HepG2 (cell line): Measurements from ENCODE around the gene AKAP12. TPM values are rescaled to one million over a fixed set of nuclear protein-coding genes. Genes with fewer than 3 reads are reported as not detected.
A peak's percentile ranks its signal among the peaks of the same experiment; 100 is the strongest.

Experiments used
- ATAC-seq: fragments of 200-7000 bp; cut with Tn5 transposase; 3 replicates; pipeline ENCODE4 v1.9.1; 2020; ENCODE audit warnings: mild to moderate bottlenecking, moderate library complexity
- BruUV-seq: library from RNA; stranded (reverse); fragments of 400-500 nt; replicated peaks from 2 replicates; lab custom pipeline; 2021; lab: Mats Ljungman, UMichigan
- CTCF ChIA-PET: fragments of 300-600 bp; formaldehyde crosslinking; extraction: SDS; loops from one replicate; lab custom pipeline; 2021; ENCODE audit warnings: low total read pairs, inconsistent platforms, low intra/inter-chr PET ratio; lab: Yijun Ruan, JAX
- POLR2A ChIA-PET: fragments of 350-600 bp; sonication (Branson Sonifier 250); formaldehyde crosslinking; loops from one replicate; lab custom pipeline; 2020; ENCODE audit warnings: antibody characterized with exemption, inconsistent platforms; lab: Yijun Ruan, JAX
- DNase-seq: peaks from one replicate; pipeline ENCODE4 v3.0.0-alpha.2; 2015; ENCODE audit warnings: low spot score
- FAIRE-seq: peaks from 3 replicates; lab custom pipeline; 2011; peaks lifted over from hg19 to GRCh38; lab: Jason Lieb, UNC
- H2AFZ ChIP-seq: one replicate; pipeline ENCODE4 v1.6.1; 2011; ENCODE audit warnings: low read length, inconsistent platforms
- H3K27ac ChIP-seq: fragments of 300-600 bp; 3 replicates; pipeline ENCODE4 v1.8.0; 2011; ENCODE audit warnings: mixed run types, mild to moderate bottlenecking, mixed read lengths, low read length, inconsistent platforms; ENCODE audit not compliant: insufficient read depth; ENCODE audit errors: extremely low read length
- H3K27me3 ChIP-seq, 2 experiments: fragments of 200-600 bp in 1 of 2; 2 replicates in 1 of 2; 3 replicates in 1 of 2; pipeline versions ENCODE4 v1.6.0 to v1.8.0; 2011; ENCODE audit warnings: low read length in 2 of 2, mild to moderate bottlenecking in 2 of 2, moderate library complexity in 2 of 2, inconsistent platforms in 1 of 2; ENCODE audit not compliant: insufficient read depth in 2 of 2, control insufficient read depth in 1 of 2
- H3K36me3 ChIP-seq, 2 experiments: fragments of 200-600 bp in 1 of 2; replicated peaks in 1 of 2; 2 replicates in 1 of 2; 3 replicates in 1 of 2; pipeline versions ENCODE4 v1.5.1 to v1.8.0; 2011; ENCODE audit warnings: low read length in 2 of 2, inconsistent platforms in 1 of 2; ENCODE audit not compliant: insufficient read depth in 2 of 2, control insufficient read depth in 1 of 2
- H3K4me1 ChIP-seq: 2 replicates; pipeline ENCODE4 v1.5.1; 2012; ENCODE audit warnings: low read length, inconsistent platforms; ENCODE audit not compliant: insufficient read depth
- H3K4me2 ChIP-seq: 2 replicates; pipeline ENCODE4 v1.6.0; 2011; ENCODE audit warnings: low read depth, low read length, inconsistent platforms
- H3K4me3 ChIP-seq, 3 experiments: fragments of 200-600 bp in 1 of 3; sonication (generic), shearing (Covaris generic) in 1 of 3; replicated peaks in 1 of 3; 2 replicates each; pipeline ENCODE4 v1.5.1; 2011 to 2016; ENCODE audit warnings: low read length in 3 of 3, inconsistent platforms in 2 of 3, low read depth in 2 of 3, mild to moderate bottlenecking in 2 of 3, control low read depth in 1 of 3, mixed read lengths in 1 of 3; ENCODE audit not compliant: insufficient read depth in 1 of 3
- H3K79me2 ChIP-seq: one replicate; pipeline ENCODE4 v1.6.1; 2011; ENCODE audit warnings: low read length, inconsistent platforms; ENCODE audit not compliant: insufficient read depth
- H3K9ac ChIP-seq: 2 replicates; pipeline ENCODE4 v1.6.0; 2011; ENCODE audit warnings: mild to moderate bottlenecking, low read depth, low read length, inconsistent platforms; ENCODE audit not compliant: insufficient read depth
- H3K9me3 ChIP-seq: 2 replicates; pipeline ENCODE4 v1.5.1; 2012; ENCODE audit warnings: mild to moderate bottlenecking, low read length
- H4K20me1 ChIP-seq: 2 replicates; pipeline ENCODE4 v1.6.0; 2011; ENCODE audit warnings: inconsistent platforms, mild to moderate bottlenecking, low read length, moderate library complexity; ENCODE audit not compliant: insufficient read depth
- DZIP1 ChIP-seq: sonication (generic); formaldehyde crosslinking; IDR thresholded peaks from 2 replicates; pipeline ENCODE4 v1.5.0; 2020; ENCODE audit warnings: mild to moderate bottlenecking, missing genetic modification reagents
- ETV6 ChIP-seq: sonication (generic); formaldehyde crosslinking; conservative IDR thresholded peaks from 2 replicates; pipeline ENCODE4 v1.4.0; 2020; ENCODE audit warnings: missing genetic modification reagents
- HOMEZ ChIP-seq: IDR thresholded peaks from 2 replicates; pipeline ENCODE4 v1.6.1; 2016; ENCODE audit warnings: low read depth
- MAFF ChIP-seq: IDR thresholded peaks from 2 replicates; pipeline ENCODE4 v1.6.1; 2011; ENCODE audit warnings: low read depth, low read length, improper control_type of control experiment
- ZNF562 ChIP-seq: sonication (generic); formaldehyde crosslinking; IDR thresholded peaks from 2 replicates; pipeline ENCODE4 v1.8.0; 2022; ENCODE audit warnings: missing genetic modification reagents, borderline replicate concordance
- ZNF652 ChIP-seq: IDR thresholded peaks from 2 replicates; pipeline ENCODE4 v1.6.1; 2016; ENCODE audit warnings: low read depth, borderline replicate concordance
- WGBS: methylation state at CpG from one replicate; pipeline ENCODE4 v1.1.6; 2017; ENCODE audit warnings: low lambda C conversion rate; 5-methylcytosine and 5-hydroxymethylcytosine counted together
- in situ Hi-C: cut with HindIII; loops from 2 replicates; pipeline ENCODE4 v1.10.0; 2017; ENCODE audit warnings: low pct_unique_long_range_greater_than_20kb; ENCODE audit not compliant: extremely low pct_ligation_motif_present
- intact Hi-C: fragments of 100-400 bp; cut with micrococcal nuclease; formaldehyde crosslinking; loops from one replicate; pipeline ENCODE4 v1.10.0; 2022; ENCODE audit not compliant: unreplicated experiment
- polyA plus RNA-seq, 8 experiments: library from polyadenylated mRNA; depleted of rRNA in 3 of 8; stranded (reverse) in 7 of 8; unstranded in 1 of 8; fragments of >200 nt; fragmentation: Illumina TruSeq in 4 of 8; extraction: Trizol in 4 of 8; gene quantifications; 2 replicates each; pipeline versions ENCODE4 v1.2.1 to v1.2.3, GENCODE V29; 2011 to 2016; ENCODE audit warnings: low read depth in 4 of 8, missing spikeins in 1 of 8, mixed read lengths in 1 of 8; ENCODE audit not compliant: insufficient read depth in 1 of 8
- total RNA-seq, 5 experiments: library from RNA; depleted of rRNA; stranded (reverse); fragments of >200 nt; fragmentation: Illumina TruSeq; extraction: Trizol; gene quantifications; 2 replicates each; pipeline ENCODE4 v1.2.3, GENCODE V29; 2016; ENCODE audit warnings: low read depth in 1 of 5

Gene AKAP12
- total and polyA plus RNA-seq, 2 of the 13 experiments (the other 11 are each of a cell fraction or from before 2014, with no cell fraction given) = 10.6 to 19.0 TPM

GRCh38 chr6:151236668-151237401 is 2.9 kb upstream of the AKAP12 start:
- POLR2A ChIA-PET = no interaction called here

More at GRCh38 chr6:151236668-151237401, 2.9 kb upstream of the AKAP12 start:
- Histone ChIP-seq H3K79me2 (no peaks in the 10 kb centered on the region), H4K20me1 (no peaks in the 10 kb centered on the region), H3K36me3 (no peaks in the 10 kb centered on the region), H3K27ac (no peak overlapping the region), H3K9me3 (no peaks in the 10 kb centered on the region), H3K4me1 (peaks cover 9% of the 10 kb centered on the region), H2AFZ (no peak overlapping the region), H3K4me3 (no peak overlapping the region), H3K4me2 (no peak overlapping the region), H3K9ac (no peak overlapping the region), H3K27me3 (peaks cover 6 to 35% of the 10 kb centered on the region in 2 experiments)
- intact Hi-C loops (loop anchor here (10.0 kb wide), 1 partner anchor 862 kb away; no protein-coding TSS in a partner anchor), in situ Hi-C loops (no loop called here)
- TF ChIP-seq HOMEZ (CRISPR knock-in tag) (no peak), MAFF (no peak), DZIP1 (CRISPR knock-in tag) (no peak), ZNF652 (CRISPR knock-in tag) (peak; percentile 70; the same call in 1 of the 2 replicates), ETV6 (CRISPR knock-in tag) (no peak), ZNF562 (CRISPR knock-in tag) (no peak)
- BruUV-seq = no TSS peak
- no peak for ATAC-seq
- DNase-seq = no peak
- WGBS = 25% methylated on average over 6 of the region's 6 CpGs
- FAIRE-seq = no peak
- CTCF ChIA-PET = no interaction called here
